GM12878 (cell line): ENCODE measurements around the gene MSI2. TPM values are rescaled to one million over a fixed set of nuclear protein-coding genes. Genes with fewer than 3 reads are reported as not detected.

Experiments
- ATAC-seq: fragments of 200-7000 bp; cut with Tn5 transposase; 3 replicates; pipeline ENCODE4 v1.9.1; 2020; ENCODE audit warnings: mild to moderate bottlenecking, moderate library complexity
- BruUV-seq: library from RNA; stranded (reverse); fragments of 400-500 nt; replicated peaks from 2 replicates; lab custom pipeline; 2021; lab: Mats Ljungman, UMichigan
- CTCF ChIA-PET: fragments of 300-600 bp; sonication (Branson Sonifier 250); formaldehyde crosslinking; extraction: SDS; loops from one replicate; lab custom pipeline; 2021; ENCODE audit warnings: inconsistent platforms; lab: Yijun Ruan, JAX
- POLR2A ChIA-PET: fragments of 350-600 bp; formaldehyde crosslinking; extraction: SDS; loops from one replicate; lab custom pipeline; 2021; ENCODE audit warnings: inconsistent platforms; lab: Charles Lee
- RAD21 ChIA-PET: fragments of 300-600 bp; sonication (Branson Sonifier 250); formaldehyde crosslinking; loops from one replicate; lab custom pipeline; 2023; ENCODE audit warnings: antibody characterized with exemption; ENCODE audit not compliant: unreplicated experiment; lab: Charles Lee
- SMC1A ChIA-PET: fragments of 300-600 bp; sonication (Branson Sonifier 250); formaldehyde crosslinking; loops from one replicate; lab custom pipeline; 2023; ENCODE audit not compliant: unreplicated experiment, uncharacterized antibody; lab: Charles Lee
- DNase-seq: peaks from one replicate; pipeline ENCODE4 v3.0.0-alpha.2; 2011; ENCODE audit warnings: low read depth, low spot score
- FAIRE-seq: peaks from 3 replicates; lab custom pipeline; 2011; peaks lifted over from hg19 to GRCh38; lab: Jason Lieb, UNC
- H2AFZ ChIP-seq: 2 replicates; pipeline ENCODE4 v1.6.0; 2011; ENCODE audit warnings: low read depth, low read length, control low read depth; ENCODE audit not compliant: control insufficient read depth
- H3K27ac ChIP-seq: 2 replicates; pipeline ENCODE4 v1.5.1; 2011; ENCODE audit warnings: control low read depth; ENCODE audit not compliant: control insufficient read depth, insufficient read depth
- H3K27me3 ChIP-seq, 2 experiments: replicated peaks in 1 of 2; 2 replicates each; pipeline versions ENCODE4 v1.6.0 to v1.6.1; 2011; ENCODE audit warnings: low read length in 1 of 2; ENCODE audit not compliant: control insufficient read depth in 2 of 2, insufficient read depth in 2 of 2
- H3K36me3 ChIP-seq, 2 experiments: 2 replicates each; pipeline ENCODE4 v1.5.1; 2011; ENCODE audit warnings: low read length in 1 of 2; ENCODE audit not compliant: control insufficient read depth in 2 of 2, insufficient read depth in 2 of 2
- H3K4me1 ChIP-seq: 2 replicates; pipeline ENCODE4 v1.6.1; 2011; ENCODE audit warnings: mild to moderate bottlenecking, low read length, moderate library complexity, mixed read lengths; ENCODE audit not compliant: control insufficient read depth, insufficient read depth
- H3K4me2 ChIP-seq: 2 replicates; pipeline ENCODE4 v1.6.0; 2011; ENCODE audit warnings: control low read depth; ENCODE audit not compliant: control insufficient read depth, insufficient read depth
- H3K4me3 ChIP-seq: fragments of 200-600 bp; sonication (generic); 2 replicates; pipeline ENCODE4 v1.5.1; 2016
- H3K79me2 ChIP-seq: 2 replicates; pipeline ENCODE4 v1.6.0; 2011; ENCODE audit warnings: low read length; ENCODE audit not compliant: control insufficient read depth, insufficient read depth
- H3K9ac ChIP-seq: 2 replicates; pipeline ENCODE4 v1.8.0; 2011; ENCODE audit warnings: low read length, control low read depth, mixed read lengths; ENCODE audit not compliant: control insufficient read depth, insufficient read depth
- H3K9me3 ChIP-seq: replicated peaks from 3 replicates; pipeline ENCODE4 v1.5.1; 2011; ENCODE audit warnings: mild to moderate bottlenecking, low read length; ENCODE audit not compliant: control insufficient read depth, insufficient read depth
- H4K20me1 ChIP-seq: 2 replicates; pipeline ENCODE4 v1.6.0; 2011; ENCODE audit not compliant: control insufficient read depth, insufficient read depth
- CTCF ChIP-seq, 3 experiments: IDR thresholded peaks in 2 of 3; conservative IDR thresholded peaks in 1 of 3; 2 replicates each; pipeline ENCODE4 v1.5.1; 2011; ENCODE audit warnings: low read depth in 3 of 3, low read length in 3 of 3, mild to moderate bottlenecking in 3 of 3, control low read depth in 2 of 3, moderate library complexity in 2 of 3, inconsistent platforms in 1 of 3, mixed read lengths in 1 of 3; ENCODE audit not compliant: control insufficient read depth in 2 of 3, insufficient read depth in 1 of 3; ENCODE audit errors: extremely low read depth in 1 of 3
- E2F4 ChIP-seq: IDR thresholded peaks from 2 replicates; pipeline ENCODE4 v1.6.1; 2012; ENCODE audit warnings: low read depth, low read length, improper control_type of control experiment
- JUNB ChIP-seq: IDR thresholded peaks from 2 replicates; pipeline ENCODE4 v1.6.1; 2016; ENCODE audit warnings: antibody characterized with exemption, mild to moderate bottlenecking
- MLLT1 ChIP-seq: fragments of 450-650 bp; IDR thresholded peaks from 2 replicates; pipeline ENCODE4 v1.6.1; 2016; ENCODE audit warnings: mild to moderate bottlenecking
- PBX3 ChIP-seq: IDR thresholded peaks from 2 replicates; pipeline ENCODE4 v1.6.1; 2011; ENCODE audit warnings: mild to moderate bottlenecking, low read depth, low read length, moderate library complexity; ENCODE audit not compliant: insufficient replicate concordance
- STAT3 ChIP-seq: IDR thresholded peaks from 2 replicates; pipeline ENCODE4 v1.6.1; 2011; ENCODE audit warnings: low read depth, low read length, improper control_type of control experiment
- ZNF687 ChIP-seq: fragments of 450-650 bp; IDR thresholded peaks from 2 replicates; pipeline ENCODE4 v1.6.1; 2017; ENCODE audit warnings: mild to moderate bottlenecking, moderate library complexity
- WGBS: methylation state at CpG from one replicate; pipeline ENCODE4 v1.1.6; 2016; ENCODE audit warnings: low lambda C conversion rate; ENCODE audit not compliant: insufficient replicate concordance, insufficient coverage; ENCODE audit errors: missing lambda C conversion rate; 5-methylcytosine and 5-hydroxymethylcytosine counted together
- in situ Hi-C: fragments of 300-500 bp; cut with MboI; formaldehyde crosslinking; loops from 9 replicates; pipeline ENCODE4 v1.14.3; 2018; ENCODE audit warnings: mixed read lengths
- intact Hi-C: fragments of 100-400 bp; cut with micrococcal nuclease; formaldehyde crosslinking; loops from one replicate; pipeline ENCODE4 v1.14.2; 2022; ENCODE audit not compliant: unreplicated experiment
- polyA plus RNA-seq, 11 experiments: library from polyadenylated mRNA; depleted of rRNA in 4 of 11; unstranded in 6 of 11; stranded (reverse) in 5 of 11; fragments of >200 nt; fragmentation: Nextera tagmentation in 4 of 11; fragmentation: Illumina TruSeq in 1 of 11; extraction: Ambion mirVana in 4 of 11; extraction: Trizol in 1 of 11; gene quantifications; 1 replicate in 1 of 11; 2 replicates in 10 of 11; pipeline versions ENCODE4 v1.2.1 to v1.2.3, GENCODE V29; 2011 to 2016; ENCODE audit warnings: inconsistent platforms in 2 of 11, missing spikeins in 2 of 11, low read depth in 1 of 11
- total RNA-seq, 4 experiments: library from RNA; depleted of rRNA in 3 of 4; stranded (reverse); fragments of >200 nt in 3 of 4; fragmentation: Illumina TruSeq in 1 of 4; extraction: Trizol in 1 of 4; gene quantifications; 2 replicates each; pipeline versions ENCODE4 v1.2.1 to v1.2.3, GENCODE V29; 2013 to 2021

MSI2 gene
- total and polyA plus RNA-seq, 10 of the 15 experiments (the other 5 are each of a cell fraction or from before 2014, with no cell fraction given) = 6.1 to 76.1 (median 42.0) TPM

- 98% methylated on average over 2 of the region's 2 CpGs for WGBS
- DNase-seq (no peak), FAIRE-seq (no peak), ATAC-seq (no peak)
- peaks cover 1% of the 10 kb centered on the region for H3K79me2 ChIP-seq
- peaks cover 3 to 8% of the 10 kb centered on the region in 2 experiments for H3K36me3 ChIP-seq
- intact Hi-C loops = no loop called here
- ChIA-PET POLR2A (interaction anchor here (1.3 to 1.4 kb wide), 2 partner anchors 41 to 44 kb away, joined by 3 read pairs; no protein-coding TSS in a partner anchor), SMC1A (interaction anchor here (0.8 to 1.4 kb wide), 3 partner anchors 12 to 83 kb away, joined by 3 to 6 read pairs (median 4); no protein-coding TSS in a partner anchor), CTCF (interaction anchor here (0.8 to 1.9 kb wide), 2 partner anchors 15 to 83 kb away, joined by 3 to 7 read pairs; no protein-coding TSS in a partner anchor), RAD21 (interaction anchor here (0.5 to 1.9 kb wide), 3 partner anchors 17 to 115 kb away, joined by 3 to 5 read pairs (median 3); no protein-coding TSS in a partner anchor)
- H3K27me3 ChIP-seq = no peaks in the 10 kb centered on the region
- no peak overlapping the region for H3K4me3 ChIP-seq
- BruUV-seq = no TSS peak
- no peaks in the 10 kb centered on the region for H3K9me3 ChIP-seq
- H4K20me1 ChIP-seq = no peaks in the 10 kb centered on the region
- TF ChIP-seq CTCF (IDR thresholded peaks at IDR 0.05 in 2 of 3, conservative IDR thresholded peaks at IDR 0.05 in 1 of 3; ENCODE audit: control insufficient read depth in 2 of 3, extremely low read depth in 1 of 3, insufficient read depth in 1 of 3, low read depth in 3 of 3, low read length in 3 of 3) (no peak), E2F4 (no peak), MLLT1 (no peak), ZNF687 (no peak), STAT3 (no peak), JUNB (no peak), PBX3 (no peak)
- H3K4me2 ChIP-seq = no peak overlapping the region
- no peaks in the 10 kb centered on the region for H3K4me1 ChIP-seq
- H3K9ac ChIP-seq = no peak overlapping the region
- no peak overlapping the region for H2AFZ ChIP-seq
- in situ Hi-C loops = no loop called here
- no peak overlapping the region for H3K27ac ChIP-seq
Measured at GRCh38 chr17:57326336-57326735, 70.0 kb downstream of the MSI2 start.
